Neuronal stem cell (in vitro differentiated cells): ENCODE data around the gene MYBPC2.
A peak's percentile ranks its signal among the peaks of the same experiment; 100 is the strongest.

Source experiments
- DNase-seq: peaks from one replicate; pipeline ENCODE4 v3.0.0-alpha.2; 2013; ENCODE audit warnings: low spot score
- H2AFZ ChIP-seq: one replicate; pipeline ENCODE4 v1.6.1; 2013; ENCODE audit warnings: mild to moderate bottlenecking, low read length, inconsistent platforms
- H2AK5ac ChIP-seq: 2 replicates; pipeline ENCODE4 v1.6.1; 2013; ENCODE audit warnings: low read depth, mild to moderate bottlenecking, inconsistent platforms, low read length, moderate library complexity, mixed read lengths
- H2BK120ac ChIP-seq: 2 replicates; pipeline ENCODE4 v1.6.1; 2013; ENCODE audit warnings: low read depth, mild to moderate bottlenecking, inconsistent platforms, low read length, moderate library complexity, mixed read lengths
- H2BK12ac ChIP-seq: one replicate; pipeline ENCODE4 v1.6.1; 2013; ENCODE audit warnings: low read length, inconsistent platforms
- H2BK15ac ChIP-seq: 2 replicates; pipeline ENCODE4 v1.6.1; 2013; ENCODE audit warnings: mild to moderate bottlenecking, low read length, inconsistent platforms, mixed read lengths
- H2BK5ac ChIP-seq: one replicate; pipeline ENCODE4 v1.6.1; 2013; ENCODE audit warnings: inconsistent platforms, mild to moderate bottlenecking, low read length, moderate library complexity
- H3K14ac ChIP-seq: one replicate; pipeline ENCODE4 v1.6.1; 2013; ENCODE audit warnings: low read length, inconsistent platforms
- H3K18ac ChIP-seq: 2 replicates; pipeline ENCODE4 v1.6.1; 2013; ENCODE audit warnings: low read length, inconsistent platforms
- H3K23ac ChIP-seq: 2 replicates; pipeline ENCODE4 v1.6.1; 2013; ENCODE audit warnings: low read depth, mild to moderate bottlenecking, mixed read lengths, low read length, inconsistent platforms; ENCODE audit not compliant: poor library complexity
- H3K27ac ChIP-seq: replicated peaks from 3 replicates; pipeline ENCODE4 v1.5.1; 2013; ENCODE audit warnings: low read length, inconsistent platforms
- H3K27me3 ChIP-seq, 3 experiments: 2 replicates each; pipeline ENCODE4 v1.6.1; 2013; ENCODE audit warnings: low read length in 3 of 3, mild to moderate bottlenecking in 2 of 3, inconsistent platforms in 1 of 3, low read depth in 1 of 3, mixed read lengths in 1 of 3, moderate library complexity in 1 of 3; ENCODE audit not compliant: control insufficient read depth in 3 of 3, insufficient read depth in 3 of 3
- H3K36me3 ChIP-seq, 2 donors: replicated peaks in 1 of 2; 2 replicates each; pipeline ENCODE4 v1.6.1; 2013; ENCODE audit warnings: low read length in 2 of 2; ENCODE audit not compliant: control insufficient read depth in 2 of 2, insufficient read depth in 2 of 2
- H3K4ac ChIP-seq: 2 replicates; pipeline ENCODE4 v1.6.1; 2013; ENCODE audit warnings: inconsistent platforms, mild to moderate bottlenecking, low read length, moderate library complexity
- H3K4me1 ChIP-seq, 2 donors: 1 replicate in 1 of 2; 2 replicates in 1 of 2; pipeline ENCODE4 v1.6.1; 2013; ENCODE audit warnings: low read length in 2 of 2, low read depth in 1 of 2; ENCODE audit not compliant: control insufficient read depth in 2 of 2, insufficient read depth in 1 of 2
- H3K4me2 ChIP-seq: one replicate; pipeline ENCODE4 v1.6.1; 2013; ENCODE audit warnings: mild to moderate bottlenecking, low read length, inconsistent platforms; ENCODE audit not compliant: insufficient read depth, poor library complexity, severe bottlenecking
- H3K4me3 ChIP-seq, 2 donors: 2 replicates each; pipeline ENCODE4 v1.5.1; 2013; ENCODE audit warnings: low read length in 2 of 2, mild to moderate bottlenecking in 2 of 2, inconsistent platforms in 1 of 2, moderate library complexity in 1 of 2
- H3K79me1 ChIP-seq: one replicate; pipeline ENCODE4 v1.6.1; 2013; ENCODE audit warnings: low read depth, mild to moderate bottlenecking, inconsistent platforms, low read length, moderate library complexity
- H3K9ac ChIP-seq: one replicate; pipeline ENCODE4 v1.6.1; 2013; ENCODE audit warnings: mild to moderate bottlenecking, low read depth, low read length, inconsistent platforms; ENCODE audit not compliant: poor library complexity
- H3K9me3 ChIP-seq, 2 donors: replicated peaks in 1 of 2; 2 replicates each; pipeline versions ENCODE3 to v1.6.1; 2013; ENCODE audit warnings: low read length in 2 of 2, mild to moderate bottlenecking in 2 of 2, inconsistent platforms in 1 of 2, low read depth in 1 of 2, mixed read lengths in 1 of 2, moderate library complexity in 1 of 2; ENCODE audit not compliant: control insufficient read depth in 2 of 2, insufficient read depth in 1 of 2
- H4K8ac ChIP-seq: one replicate; pipeline ENCODE4 v1.6.1; 2013; ENCODE audit warnings: low read depth, mild to moderate bottlenecking, inconsistent platforms, low read length, moderate library complexity
- H4K91ac ChIP-seq: one replicate; pipeline ENCODE4 v1.6.1; 2013; ENCODE audit warnings: low read length, low read depth, mild to moderate bottlenecking, inconsistent platforms; ENCODE audit not compliant: poor library complexity
- WGBS, 2 donors: extraction: QIAGEN DNeasy Blood & Tissue Kit; methylation state at CpG; one replicate each; pipeline ENCODE4 v1.1.7; 2013; ENCODE audit warnings: missing lambda C conversion rate in 2 of 2, mixed read lengths in 1 of 2; ENCODE audit not compliant: insufficient read length in 2 of 2, insufficient replicate concordance in 1 of 2; ENCODE audit errors: extremely low coverage in 2 of 2; 5-methylcytosine and 5-hydroxymethylcytosine counted together

The MYBPC2 gene

DNA sequence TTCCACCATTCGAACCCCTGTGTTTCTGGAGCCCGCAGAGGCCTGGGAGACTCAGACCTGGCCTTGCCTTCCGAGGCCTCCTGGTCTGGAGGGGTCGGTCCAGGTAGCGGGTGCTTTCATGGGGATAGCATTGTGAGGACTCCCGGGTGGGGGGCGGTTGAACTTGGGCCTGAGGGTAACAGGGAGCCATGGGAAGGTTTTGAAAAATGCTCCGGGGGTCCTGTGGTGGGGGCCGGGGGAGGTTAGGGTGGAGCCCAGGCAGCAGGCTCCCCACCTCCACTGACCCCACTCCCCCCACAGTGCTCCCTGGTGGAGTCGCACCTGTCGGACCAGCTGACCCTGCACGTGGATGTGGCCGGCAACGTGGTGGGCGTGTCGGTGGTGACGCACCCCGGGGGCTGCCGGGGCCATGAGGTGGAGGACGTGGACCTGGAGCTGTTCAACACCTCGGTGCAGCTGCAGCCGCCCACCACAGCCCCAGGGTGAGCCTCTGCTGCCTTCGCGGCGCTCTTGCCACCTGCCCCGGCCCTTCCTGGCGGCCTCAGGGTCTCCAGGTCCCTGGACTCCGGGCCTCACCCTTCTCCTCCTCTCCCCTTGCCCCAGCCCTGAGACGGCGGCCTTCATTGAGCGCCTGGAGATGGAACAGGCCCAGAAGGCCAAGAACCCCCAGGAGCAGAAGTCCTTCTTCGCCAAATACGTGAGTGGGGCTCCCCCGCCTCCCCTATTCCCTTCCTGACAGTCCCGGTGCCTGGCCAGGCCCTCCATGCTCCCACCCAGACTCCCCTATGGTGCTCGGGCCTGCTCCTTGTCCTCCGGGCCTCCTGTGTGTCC is 47.8 kb downstream of the MYBPC2 start:
- H4K91ac ChIP-seq, result no peak overlapping the region
- no peak overlapping the region for H4K8ac ChIP-seq
- no peak overlapping the region for H3K4ac ChIP-seq
- H3K23ac ChIP-seq, result no peak overlapping the region
- peaks cover 18 to 36% of the 10 kb centered on the region in 2 donors for H3K36me3 ChIP-seq
- no peak overlapping the region for H3K14ac ChIP-seq
- H3K9ac ChIP-seq, result no peak overlapping the region
- H2BK15ac ChIP-seq, result no peak overlapping the region
- no peak overlapping the region for H2BK12ac ChIP-seq
- no peak overlapping the region for H2AK5ac ChIP-seq
- no CpG with 5 or more reads among the region's 37 CpGs for WGBS, 2 donors
- H3K18ac ChIP-seq, result peak overlapping the region; percentile 49
- peaks cover 5% of the 10 kb centered on the region for H3K79me1 ChIP-seq
- no peak overlapping the region for H3K4me2 ChIP-seq
- no peak for DNase-seq
- no peak overlapping the region for H3K27ac ChIP-seq
- H3K9me3 ChIP-seq, result peaks cover 8 to 35% of the 10 kb centered on the region in 2 donors
- no peak overlapping the region for H2AFZ ChIP-seq
- H3K27me3 ChIP-seq, result peaks cover 0 to 13% (median 0%) of the 10 kb centered on the region in 3 experiments
- no peak overlapping the region for H2BK120ac ChIP-seq
- peak overlapping the region; percentile 45 for H2BK5ac ChIP-seq
- no peak overlapping the region for H3K4me3 ChIP-seq
- no peaks in the 10 kb centered on the region for H3K4me1 ChIP-seq

DNA sequence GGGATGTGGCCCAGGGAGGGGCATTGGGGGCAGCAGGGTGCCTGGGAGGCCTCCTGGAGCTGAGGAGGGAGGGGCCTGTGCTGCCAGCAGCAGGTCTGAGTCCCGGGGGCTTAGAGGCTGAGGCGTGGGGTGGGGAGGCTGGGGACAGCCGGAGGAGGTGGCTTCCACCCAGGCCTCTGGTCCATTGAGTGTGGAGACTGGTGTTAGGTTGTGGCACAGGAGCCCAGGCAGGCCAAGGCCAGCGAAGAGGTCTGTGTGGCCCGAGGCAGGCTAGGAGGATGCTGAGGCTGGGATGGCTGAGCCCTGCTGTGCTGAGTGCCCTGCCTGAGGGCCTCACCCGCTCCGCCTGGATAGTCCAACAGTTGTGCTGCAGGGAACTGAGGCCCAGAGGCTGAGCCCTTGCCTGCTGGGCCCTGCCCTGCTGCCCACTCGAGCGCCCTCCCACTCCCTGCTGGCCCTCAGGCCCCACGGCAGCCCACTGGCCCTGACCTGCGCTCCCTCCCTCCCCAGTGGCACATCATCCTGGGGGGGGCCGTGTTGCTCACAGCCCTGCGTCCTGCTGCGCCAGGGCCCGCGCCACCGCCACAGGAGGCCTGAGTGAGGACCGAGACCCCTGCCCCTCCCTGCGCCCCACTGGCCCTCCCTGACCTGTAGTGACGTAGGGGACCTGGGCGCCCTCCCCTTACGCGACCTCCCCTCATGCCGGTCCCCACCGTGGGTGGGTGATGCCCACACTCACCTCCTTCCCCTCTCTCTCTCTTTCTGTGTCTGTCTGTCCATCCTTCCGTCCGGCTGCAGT is 48.9 kb downstream of the MYBPC2 start:
- no peak overlapping the region for H2AK5ac ChIP-seq
- H3K14ac ChIP-seq, result no peak overlapping the region
- no peak overlapping the region for H2AFZ ChIP-seq
- no CpG with 5 or more reads among the region's 27 CpGs for WGBS, 2 donors
- no peak overlapping the region for H3K23ac ChIP-seq
- H3K18ac ChIP-seq, result no peak overlapping the region
- H4K91ac ChIP-seq, result no peak overlapping the region
- peak overlapping the region; percentile 57 for H4K8ac ChIP-seq
- H3K9ac ChIP-seq, result no peak overlapping the region
- no peaks in the 10 kb centered on the region for H3K4me1 ChIP-seq
- peaks cover 5% of the 10 kb centered on the region for H3K79me1 ChIP-seq
- no peak overlapping the region for H3K27ac ChIP-seq
- H2BK120ac ChIP-seq, result no peak overlapping the region
- peaks cover 0 to 3% (median 0%) of the 10 kb centered on the region in 3 experiments for H3K27me3 ChIP-seq
- peak overlapping the region; percentile 45 for H2BK5ac ChIP-seq
- no peak overlapping the region for H2BK15ac ChIP-seq
- peaks cover 18 to 39% of the 10 kb centered on the region in 2 donors for H3K36me3 ChIP-seq
- H3K4ac ChIP-seq, result no peak overlapping the region
- no peak overlapping the region for H2BK12ac ChIP-seq
- peaks cover 14 to 39% of the 10 kb centered on the region in 2 donors for H3K9me3 ChIP-seq
- H3K4me2 ChIP-seq, result no peak overlapping the region
- no peak for DNase-seq
- no peak overlapping the region for H3K4me3 ChIP-seq

DNA sequence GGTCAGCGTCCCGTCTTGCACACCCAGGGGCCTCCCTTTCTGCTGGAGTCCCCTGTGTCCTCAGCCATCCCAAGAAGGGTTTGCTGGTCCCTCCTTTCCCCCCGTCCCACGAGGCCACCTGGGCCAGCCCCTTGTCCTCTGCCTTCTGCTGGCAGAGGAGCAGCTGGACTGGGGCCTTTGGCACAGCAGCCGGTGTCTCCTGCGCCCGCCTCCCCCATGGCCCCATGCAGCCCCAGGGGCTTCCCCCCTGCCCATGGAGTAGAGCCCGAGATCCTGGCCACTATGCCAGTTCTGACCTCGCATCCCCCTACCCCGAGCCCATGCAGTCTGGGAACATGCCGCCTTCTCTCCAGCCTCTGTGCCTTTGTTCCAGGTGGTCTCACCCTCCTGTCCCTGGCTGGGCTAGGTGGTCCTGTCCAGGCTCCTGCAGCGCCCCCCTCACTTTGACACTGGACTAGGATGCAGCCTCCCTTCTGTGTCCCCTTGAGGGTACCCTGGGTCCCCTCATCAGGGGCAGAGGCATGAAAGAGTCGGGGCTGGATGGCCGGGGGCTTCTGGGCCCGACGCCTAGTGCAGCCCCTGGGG is 49.7 kb downstream of the MYBPC2 start:
- WGBS, 2 donors, result no CpG with 5 or more reads among the region's 16 CpGs
- Histone ChIP-seq H2BK5ac (no peak overlapping the region), H4K8ac (no peak overlapping the region), H3K4me3 (no peak overlapping the region), H3K27ac (no peak overlapping the region), H3K27me3 (peaks cover 0 to 3% (median 0%) of the 10 kb centered on the region in 3 experiments), H3K4ac (no peak overlapping the region), H2AK5ac (no peak overlapping the region), H2BK15ac (no peak overlapping the region), H2AFZ (no peak overlapping the region), H3K18ac (no peak overlapping the region), H3K36me3 (peaks cover 18 to 39% of the 10 kb centered on the region in 2 donors), H3K9ac (no peak overlapping the region), H3K23ac (no peak overlapping the region), H3K14ac (no peak overlapping the region), H2BK12ac (no peak overlapping the region), H3K9me3 (peaks cover 19 to 43% of the 10 kb centered on the region in 2 donors), H4K91ac (no peak overlapping the region), H3K4me2 (no peak overlapping the region), H2BK120ac (no peak overlapping the region), H3K4me1 (no peaks in the 10 kb centered on the region), H3K79me1 (peaks cover 5% of the 10 kb centered on the region)
- no peak for DNase-seq
